Renal pelvis (tissue), 4 donors: ENCODE results near the gene SAPCD1. TPM values are rescaled to one million over a fixed set of nuclear protein-coding genes. Genes with fewer than 3 reads are reported as not detected.

Experiments used
- DNase-seq: peaks from one replicate; pipeline ENCODE4 v3.0.0-alpha.2; 2013
- polyA plus RNA-seq, 3 donors: library from polyadenylated mRNA; unstranded; fragments of 120-200 nt; gene quantifications; one replicate each; pipeline ENCODE4 v1.2.1, GENCODE V29; 2013; ENCODE audit not compliant: insufficient read length in 3 of 3

SAPCD1 gene
- polyA plus RNA-seq, 3 donors, result 5.6 to 13.8 (median 10.7) TPM

DNA sequence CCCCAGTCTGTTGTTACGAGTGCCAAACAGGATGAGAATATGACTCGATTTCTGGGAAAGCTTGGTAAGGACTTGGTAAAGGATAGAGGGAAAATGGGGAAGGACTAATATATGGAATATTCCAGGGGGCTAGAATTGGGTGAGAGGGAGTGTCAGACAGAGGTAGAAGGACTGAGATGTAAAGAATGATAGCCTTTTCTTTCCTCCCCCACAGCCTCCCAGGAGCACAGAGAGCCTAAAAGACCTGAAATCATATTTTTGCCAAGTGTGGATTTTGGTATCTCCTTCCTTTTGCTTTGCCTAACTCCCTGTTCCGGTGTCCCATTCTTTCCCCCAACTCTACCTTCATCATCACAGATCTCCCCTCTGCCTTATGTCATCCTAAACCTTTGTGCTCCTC, 19.6 kb upstream of the SAPCD1 start:
- DNase-seq, result no peak

DNA sequence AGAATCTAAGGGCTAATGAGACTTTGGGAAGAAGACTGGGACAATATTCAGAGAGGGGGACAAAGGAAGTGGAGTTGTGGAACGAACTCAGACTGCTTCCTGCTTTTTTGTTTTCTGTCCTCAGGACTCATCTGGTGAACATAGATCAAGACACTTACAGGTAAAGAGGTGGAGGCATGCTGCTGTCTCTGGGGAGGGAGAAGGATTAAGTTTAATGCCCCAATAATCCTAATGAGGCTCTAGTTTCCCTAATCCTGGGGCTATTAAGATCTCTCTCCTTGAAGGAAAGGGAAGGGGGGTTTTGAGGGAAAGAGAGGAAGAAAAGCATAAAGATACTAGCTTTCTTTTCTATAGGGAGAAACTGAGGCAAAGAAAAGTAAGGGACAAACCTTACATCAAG, 18.0 kb upstream of the SAPCD1 start:
- no peak for DNase-seq

DNA sequence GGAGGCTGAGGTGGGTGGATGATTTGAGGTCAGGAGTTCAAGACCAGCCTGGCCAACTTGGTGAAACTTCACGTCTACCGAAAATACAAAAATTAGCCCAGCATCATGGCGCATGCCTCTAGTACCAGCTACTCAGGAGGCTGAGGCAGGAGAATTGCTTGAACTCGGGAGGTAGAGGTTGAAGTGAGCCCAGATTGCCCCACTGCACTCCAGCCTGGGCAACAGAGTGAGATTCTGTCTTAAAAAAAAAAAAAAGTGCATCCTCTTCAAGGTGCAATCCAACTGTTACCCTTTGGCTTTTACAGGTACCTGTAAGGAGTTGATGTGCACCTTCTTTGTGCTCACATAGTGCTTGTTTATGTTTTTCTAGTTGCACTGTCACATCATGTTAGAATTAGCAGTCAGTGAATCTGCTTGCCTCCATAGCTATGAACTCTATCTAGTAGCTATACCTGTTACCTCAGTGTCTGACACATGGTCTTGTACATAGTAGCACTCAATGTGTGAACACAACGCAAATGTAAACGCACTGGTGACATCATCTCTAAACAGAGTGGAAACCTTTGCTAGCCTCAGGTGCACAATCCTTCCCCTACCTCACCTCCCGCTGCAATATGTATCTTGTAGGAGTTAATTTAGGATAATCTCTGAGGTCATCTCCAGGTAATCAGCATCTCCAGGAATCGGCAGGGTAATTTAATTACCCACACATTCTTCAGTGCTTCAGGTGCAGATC, 13.0 kb upstream of the SAPCD1 start:
- DNase-seq, result no peak

DNA sequence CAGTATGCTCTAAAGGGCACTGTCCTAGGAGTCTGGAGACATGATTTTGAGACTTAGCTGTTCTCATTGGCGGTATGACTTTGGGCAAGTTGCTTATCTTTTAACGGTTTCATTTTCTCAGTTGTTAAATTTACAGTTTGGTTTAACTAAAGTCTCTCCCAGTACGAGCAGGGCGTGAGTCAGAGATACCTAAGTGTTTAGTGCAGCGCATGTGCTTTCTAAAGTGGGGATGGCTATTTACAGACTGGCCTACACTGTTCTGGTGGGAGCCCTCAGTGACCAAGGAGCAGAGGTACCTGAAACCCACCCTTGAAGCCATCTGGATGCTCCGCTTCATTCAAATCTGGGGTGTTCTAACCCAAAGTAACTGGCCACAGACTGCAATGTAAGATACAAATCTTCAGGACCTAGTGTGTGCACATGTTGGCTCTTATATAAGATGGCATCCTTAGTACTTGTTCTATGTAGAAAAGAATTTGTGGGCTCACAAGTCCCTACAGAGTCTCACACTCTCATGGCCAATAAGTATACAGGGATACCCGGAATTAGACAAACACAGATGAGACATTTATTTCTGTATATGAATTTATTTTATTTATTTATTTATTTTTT, 11.9 kb upstream of the SAPCD1 start:
- DNase-seq, result no peak

DNA sequence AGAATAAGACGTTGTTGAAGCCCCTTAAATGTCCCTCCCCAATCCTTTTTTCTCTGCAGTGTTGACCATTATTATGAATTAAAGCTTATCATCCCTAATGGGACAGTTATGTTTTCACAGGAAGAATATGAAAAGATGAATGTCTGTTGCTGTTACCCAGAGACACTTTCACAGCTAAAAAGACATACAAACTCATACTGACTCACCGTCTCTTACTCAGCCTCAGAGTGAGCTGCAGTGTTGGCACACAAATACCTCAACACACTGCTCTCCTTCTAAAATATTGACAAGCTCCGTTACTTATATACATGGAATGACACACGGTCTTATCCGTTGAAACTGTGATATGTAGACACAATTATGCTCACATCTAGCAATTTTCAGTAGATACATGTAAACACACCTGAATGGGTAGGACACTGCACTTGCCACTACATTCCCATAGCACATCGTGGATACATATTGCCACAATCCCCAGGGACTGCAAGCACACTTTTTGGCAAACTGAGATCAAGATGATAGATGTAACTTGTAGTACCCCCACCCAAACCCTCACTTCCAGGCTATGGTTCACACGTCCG, 9.6 kb upstream of the SAPCD1 start:
- DNase-seq, result no peak

DNA sequence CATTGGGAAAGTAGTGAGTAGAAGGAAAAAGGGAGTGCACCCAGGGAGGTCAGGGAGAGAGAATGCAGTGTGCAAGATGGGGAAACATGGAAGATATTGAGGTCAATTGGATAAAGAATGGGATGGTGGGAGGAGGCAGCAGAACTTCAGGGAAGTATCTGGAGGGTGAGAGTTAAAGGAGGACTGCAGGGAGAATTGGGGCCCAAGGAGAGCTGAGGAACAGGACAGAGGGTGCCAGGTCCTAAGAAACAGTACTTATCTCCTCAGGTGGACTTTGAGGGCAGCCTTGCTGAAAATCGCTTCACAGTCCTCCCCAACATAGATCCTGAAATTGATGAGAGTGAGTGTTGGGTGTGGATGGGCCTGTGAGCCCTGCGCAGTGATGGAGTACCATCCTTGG, 4.2 kb upstream of the SAPCD1 start:
- no peak for DNase-seq

DNA sequence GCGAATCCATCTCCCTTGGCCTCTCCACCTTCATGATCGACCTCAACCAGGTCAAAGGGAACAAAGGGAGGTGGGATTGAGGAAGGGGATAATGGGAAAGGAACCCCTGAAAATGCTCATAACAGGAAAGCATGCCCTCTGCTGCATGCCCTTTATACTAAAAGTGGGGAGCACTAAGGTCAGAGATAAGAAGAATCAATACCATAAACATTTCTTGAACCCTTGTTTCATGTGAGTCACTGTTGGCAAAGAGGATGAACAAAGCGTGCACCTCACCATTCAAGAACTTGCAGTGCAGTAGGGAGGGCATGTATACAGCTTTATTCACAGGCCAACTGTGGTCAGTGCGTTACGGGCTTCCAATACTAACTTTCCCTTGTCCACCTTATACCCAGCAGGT, 1.7 kb upstream of the SAPCD1 start:
- DNase-seq, result no peak

DNA sequence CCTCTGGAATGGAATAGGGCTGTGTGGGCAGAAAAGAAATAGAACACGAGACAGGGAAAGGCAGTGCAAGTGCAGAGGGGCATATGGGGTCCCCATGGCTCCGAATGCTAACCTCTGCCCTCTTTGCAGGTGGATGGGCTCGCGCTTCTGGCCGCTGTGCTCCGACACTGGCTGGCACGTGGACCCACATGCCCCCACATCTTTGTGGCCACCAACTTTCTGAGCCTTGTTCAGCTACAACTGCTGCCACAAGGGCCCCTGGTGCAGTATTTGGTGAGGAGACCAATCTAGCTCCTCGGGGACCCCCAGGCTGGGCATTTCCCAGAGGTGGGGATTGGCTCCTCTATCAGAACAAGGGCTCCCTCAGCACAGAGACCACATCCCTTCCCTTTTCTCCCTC, 1.1 kb upstream of the SAPCD1 start:
- no peak for DNase-seq

DNA sequence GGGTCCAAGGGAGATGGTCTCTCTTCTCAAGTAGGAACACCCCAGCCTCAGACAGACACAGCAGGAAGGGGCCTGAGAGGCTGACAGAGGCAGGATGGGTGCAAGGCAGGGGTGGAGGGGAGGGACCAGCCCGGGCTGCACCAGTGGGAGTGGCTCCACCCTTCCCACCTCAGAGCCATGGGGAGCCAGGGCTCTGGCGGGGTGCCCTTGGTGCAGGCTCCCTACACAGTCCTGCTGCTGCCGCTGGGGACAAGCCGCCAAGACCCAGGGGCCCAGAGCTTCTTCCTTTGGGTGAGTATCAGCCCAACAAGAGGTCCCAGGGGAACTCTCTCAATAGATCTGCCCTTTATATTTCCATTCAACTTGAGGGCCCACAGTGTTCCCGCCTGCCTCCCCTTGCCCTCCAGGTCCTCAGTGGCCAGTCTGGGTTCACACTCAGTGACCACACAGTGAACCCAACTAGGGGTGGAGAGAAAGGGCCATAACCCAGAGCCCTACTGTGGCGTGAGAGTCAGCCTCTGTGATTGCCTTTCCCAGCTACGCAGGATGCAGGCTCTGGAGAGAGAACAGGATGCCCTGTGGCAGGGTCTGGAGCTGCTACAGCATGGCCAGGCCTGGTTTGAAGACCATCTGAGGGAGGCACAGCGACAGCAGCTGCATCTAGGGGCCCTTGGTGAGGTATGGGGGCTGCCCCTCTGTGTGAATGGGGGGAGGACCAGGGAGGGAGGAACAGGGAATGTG, 592 bp downstream of the SAPCD1 start:
- DNase-seq, result no peak

DNA sequence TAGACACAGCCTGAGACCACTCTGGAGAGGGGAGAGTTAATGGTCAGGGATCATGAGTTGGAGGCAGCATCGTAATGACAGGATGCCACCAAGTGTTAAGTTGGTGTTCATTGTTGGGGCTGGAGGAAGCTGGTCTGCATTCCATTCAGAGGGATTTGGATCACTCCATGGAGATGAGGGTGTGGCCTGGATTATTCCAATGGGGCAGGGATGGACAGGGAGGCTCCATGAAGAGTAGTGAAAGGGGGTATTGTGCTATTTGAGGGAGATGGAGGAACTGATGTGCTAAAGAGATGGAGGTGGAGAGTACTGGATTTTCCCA, 1.1 kb downstream of the SAPCD1 start:
- DNase-seq, result peak; percentile 54

DNA sequence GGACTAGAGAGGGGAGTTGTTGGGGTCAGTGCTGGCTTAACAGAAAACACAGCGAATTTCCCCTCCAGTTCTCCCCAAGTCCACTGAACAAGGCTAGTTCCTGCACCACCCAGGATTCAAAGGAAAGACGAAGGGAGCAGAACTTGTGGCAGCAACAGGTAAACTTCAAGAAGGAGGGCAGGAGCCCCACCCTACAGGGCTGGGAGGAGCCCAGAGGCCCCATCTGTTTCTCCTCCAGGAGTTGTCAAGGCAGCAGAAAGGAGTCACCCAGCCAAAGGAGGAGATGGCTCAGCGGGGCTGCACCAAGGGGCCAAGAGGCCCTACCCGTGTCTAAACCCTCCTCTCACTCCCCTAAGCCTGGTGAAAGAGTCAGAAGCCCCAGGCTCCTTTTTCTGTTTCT, 1.7 kb downstream of the SAPCD1 start:
- no peak for DNase-seq

DNA sequence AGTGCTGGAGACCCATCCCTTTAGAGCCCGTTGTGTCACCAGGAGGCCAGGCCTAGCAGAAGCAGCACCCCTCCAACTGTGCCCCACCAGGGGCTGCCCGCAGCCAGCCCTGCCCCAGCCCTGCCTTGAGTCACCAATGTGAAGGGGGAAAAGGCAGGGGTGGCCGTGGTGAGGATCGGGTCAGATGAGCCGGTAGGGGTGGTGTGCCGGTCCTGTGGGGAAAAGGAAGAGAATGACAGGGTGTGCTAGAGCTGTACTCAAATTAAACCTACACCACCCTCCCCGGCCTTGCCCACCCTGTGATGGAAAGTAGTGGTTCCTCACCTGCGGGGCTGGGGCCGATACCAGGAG, 3.1 kb downstream of the SAPCD1 start:
- DNase-seq, result no peak

DNA sequence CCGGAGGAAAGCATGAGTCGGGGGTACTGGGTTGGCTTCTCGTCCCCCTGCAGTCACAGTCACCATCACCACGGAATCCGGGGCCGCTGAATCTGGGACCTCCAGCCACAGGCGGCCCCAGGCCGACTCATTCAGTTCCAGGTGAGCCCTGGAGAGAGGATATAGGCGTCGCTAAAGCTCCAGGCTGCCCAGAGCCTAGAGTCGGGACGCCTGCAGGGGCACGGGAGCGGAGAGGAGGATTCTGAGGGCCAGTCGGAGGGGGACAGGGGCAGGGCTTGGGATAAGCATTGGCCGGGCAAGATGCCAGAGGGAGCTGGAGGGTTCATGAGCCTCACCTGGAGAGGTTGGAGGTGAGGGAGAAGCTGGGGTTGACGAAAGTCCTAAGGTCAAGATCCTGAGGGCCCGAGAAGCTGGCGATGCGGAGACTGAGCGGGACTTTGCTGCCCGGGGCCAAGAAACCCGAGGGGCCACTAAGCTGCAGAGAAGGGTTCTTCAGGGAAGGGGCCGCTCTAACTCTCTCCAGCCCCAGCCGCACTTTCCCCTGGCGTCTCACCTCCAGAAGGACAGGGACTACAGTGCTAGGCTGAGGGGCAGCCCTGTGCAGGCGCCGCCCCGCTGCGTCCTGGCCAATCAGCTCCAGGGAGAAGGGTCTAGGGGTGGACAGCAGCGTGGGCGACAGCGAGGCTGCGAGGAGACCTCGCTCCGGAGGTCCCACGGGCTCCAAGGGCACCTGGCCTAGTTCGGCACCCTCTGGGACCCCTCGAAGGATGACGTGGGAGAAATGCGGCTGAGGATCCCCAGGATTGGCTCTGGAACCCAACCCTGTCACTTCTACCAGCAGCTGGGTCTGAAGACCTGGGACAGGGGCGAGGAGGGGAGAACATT, 3.7 kb downstream of the SAPCD1 start:
- DNase-seq, result peak; percentile 31

DNA sequence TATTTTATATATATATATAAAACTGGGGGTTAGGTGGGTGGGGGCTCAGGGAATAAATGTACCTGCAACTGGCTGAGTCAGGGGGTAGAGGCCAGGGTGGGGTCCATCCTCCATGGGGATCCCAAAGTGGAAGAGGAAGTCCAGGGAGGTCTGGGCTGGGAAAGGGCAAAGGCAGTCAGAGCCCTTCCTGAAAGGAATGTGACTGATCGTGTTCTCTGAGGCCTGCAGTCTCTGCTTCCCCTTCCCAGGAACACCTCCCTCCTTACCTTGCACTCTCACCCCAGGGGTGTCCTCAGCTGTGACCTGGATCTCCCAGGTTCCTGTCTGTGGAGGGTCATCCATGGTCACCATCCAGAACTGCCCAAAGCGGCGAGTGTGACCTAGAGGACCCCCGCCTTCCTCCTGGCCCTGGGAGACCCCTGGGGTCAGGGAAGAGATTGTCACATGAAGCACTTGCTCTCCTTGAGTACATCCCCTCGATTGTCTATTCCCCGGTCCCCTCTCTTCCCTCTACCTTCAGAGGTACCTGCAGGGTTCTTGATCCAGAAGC, 4.7 kb downstream of the SAPCD1 start:
- DNase-seq, result no peak

DNA sequence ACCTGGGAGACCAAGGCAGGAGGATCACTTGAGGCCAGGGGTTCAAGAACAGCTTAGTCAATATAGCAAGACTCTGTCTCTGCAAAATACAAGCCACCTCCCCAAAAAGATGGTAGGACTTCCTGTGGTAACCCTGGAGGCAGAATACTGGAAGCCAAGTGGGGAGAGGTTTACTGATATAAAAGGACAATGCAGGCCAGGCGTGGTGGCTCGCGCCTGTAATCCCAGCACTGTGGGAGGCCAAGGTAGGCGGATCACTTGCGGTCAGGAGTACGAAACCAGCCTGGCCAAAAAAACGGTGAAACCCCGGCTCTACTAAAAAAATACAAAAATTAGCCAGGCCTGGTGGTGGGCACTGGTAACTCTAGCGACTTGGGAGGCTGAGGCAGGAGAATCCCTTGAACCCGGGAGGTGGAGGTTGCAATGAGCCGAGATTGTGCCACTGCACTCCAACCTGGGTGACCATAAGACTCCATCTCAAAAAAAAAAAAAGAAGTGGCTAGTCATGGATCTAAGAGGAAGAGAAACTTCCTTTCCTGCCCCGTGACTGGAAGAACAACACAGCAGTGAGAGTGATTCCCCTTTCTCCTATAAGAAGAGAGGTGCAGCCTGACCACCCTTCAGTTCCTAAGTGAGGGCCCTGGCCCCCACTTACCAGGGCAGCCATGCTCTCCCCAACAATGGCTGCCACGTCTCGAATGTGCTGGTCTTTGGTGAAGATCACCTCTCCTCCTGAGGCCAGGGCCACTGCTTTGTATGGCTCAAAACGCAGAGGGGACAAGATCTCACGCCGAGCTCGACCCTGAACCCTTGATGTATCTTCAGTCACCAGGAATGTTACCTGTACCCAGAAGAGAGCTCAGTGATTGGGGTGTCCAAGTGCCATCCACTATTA, 6.2 kb downstream of the SAPCD1 start:
- DNase-seq, result no peak

DNA sequence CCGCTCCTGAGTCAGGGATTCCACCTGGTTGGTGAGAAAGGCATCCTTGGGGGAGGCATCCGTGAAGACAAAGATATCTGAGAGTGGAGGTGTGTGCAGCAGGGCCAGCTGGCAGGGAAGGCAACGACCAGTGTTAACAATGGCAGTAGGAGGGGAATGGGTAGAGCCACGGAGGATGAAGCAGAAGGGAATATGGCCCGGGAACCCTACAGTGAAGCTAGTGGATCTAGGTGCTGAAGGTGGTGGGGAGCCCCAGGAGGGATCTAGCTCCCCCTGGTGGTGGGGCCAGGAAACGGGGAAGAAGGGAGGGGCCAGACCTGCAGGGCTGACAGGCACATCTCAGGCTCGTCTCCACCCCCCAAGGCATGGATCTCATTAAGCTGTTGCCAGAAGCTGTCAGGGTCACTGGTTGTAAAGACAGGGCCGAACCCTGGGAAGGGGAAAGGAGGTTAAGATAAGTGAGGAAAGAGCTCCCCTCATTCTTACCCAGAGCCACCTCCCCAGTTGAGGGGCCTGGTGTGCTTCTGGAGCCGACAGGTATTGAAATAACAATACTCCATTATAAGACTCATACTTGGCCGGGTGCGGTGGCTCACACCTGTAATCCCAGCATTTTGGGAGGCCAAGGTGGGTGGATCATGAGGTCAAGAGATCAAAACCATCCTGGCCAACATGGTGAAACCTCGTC, 7.4 kb downstream of the SAPCD1 start:
- no peak for DNase-seq

DNA sequence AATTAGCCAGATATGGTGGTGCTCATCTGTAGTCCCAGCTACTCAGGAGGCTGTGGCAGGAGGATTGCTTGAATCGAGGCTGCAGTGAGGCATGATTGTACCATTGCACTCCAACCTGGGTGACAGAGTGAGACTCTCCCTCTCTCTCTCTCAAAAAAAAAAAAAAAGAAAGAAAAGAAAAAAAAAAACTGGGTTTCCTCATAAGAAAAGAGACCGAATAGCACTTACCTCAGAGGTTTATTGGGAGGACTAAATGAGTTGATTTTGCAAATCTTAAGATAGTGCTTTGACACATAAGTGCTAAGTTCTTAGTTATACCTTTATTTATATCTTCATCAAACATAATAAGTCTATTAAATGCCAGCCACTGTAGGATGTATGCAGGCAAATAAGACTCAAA, 8.4 kb downstream of the SAPCD1 start:
- no peak for DNase-seq

DNA sequence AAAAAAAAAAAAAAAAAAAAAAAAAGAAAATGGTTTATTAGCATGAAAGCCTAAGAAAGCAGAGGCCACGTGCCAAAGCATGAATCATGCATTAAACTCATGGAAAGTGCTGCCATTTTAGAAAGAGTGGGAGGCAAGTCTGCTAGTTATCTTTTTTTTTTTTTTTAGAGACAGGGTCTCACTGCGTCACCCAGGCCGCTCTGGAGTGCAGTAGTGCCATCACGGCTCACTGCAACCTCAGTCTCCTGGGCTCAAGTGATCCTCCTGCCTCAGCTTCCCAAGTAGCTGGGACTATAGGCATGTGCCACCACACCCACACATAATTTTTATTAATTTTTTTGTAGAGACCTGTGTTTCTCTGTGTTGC, 9.5 kb downstream of the SAPCD1 start:
- DNase-seq, result no peak

DNA sequence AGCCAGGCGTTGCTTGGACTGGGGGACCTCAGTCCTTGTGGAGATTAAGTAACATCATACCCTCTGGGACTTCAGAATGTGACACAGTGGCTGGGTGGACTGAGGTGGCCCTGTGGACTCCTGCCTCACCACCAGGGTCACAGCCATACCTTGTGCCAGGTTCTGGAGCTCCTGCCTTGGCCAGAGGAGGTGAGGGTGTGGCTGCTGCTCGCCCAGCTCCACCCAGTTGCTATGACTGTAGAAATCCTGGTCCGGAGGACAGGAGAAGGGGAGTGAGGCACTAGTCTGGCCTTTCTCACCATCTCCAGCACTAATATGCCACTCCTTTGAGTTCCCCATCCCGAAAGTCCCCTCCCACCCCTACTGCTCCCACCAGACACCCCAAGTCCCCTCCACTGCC, 12.7 kb downstream of the SAPCD1 start:
- no peak for DNase-seq
